ENCODE data around the gene EHD4.

- TF ChIP-seq, protein P1, sequence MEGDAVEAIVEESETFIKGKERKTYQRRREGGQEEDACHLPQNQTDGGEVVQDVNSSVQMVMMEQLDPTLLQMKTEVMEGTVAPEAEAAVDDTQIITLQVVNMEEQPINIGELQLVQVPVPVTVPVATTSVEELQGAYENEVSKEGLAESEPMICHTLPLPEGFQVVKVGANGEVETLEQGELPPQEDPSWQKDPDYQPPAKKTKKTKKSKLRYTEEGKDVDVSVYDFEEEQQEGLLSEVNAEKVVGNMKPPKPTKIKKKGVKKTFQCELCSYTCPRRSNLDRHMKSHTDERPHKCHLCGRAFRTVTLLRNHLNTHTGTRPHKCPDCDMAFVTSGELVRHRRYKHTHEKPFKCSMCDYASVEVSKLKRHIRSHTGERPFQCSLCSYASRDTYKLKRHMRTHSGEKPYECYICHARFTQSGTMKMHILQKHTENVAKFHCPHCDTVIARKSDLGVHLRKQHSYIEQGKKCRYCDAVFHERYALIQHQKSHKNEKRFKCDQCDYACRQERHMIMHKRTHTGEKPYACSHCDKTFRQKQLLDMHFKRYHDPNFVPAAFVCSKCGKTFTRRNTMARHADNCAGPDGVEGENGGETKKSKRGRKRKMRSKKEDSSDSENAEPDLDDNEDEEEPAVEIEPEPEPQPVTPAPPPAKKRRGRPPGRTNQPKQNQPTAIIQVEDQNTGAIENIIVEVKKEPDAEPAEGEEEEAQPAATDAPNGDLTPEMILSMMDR (conservative IDR thresholded peaks at IDR 0.05; ENCODE audit: low read length) = 0 out of 2 replicates have a peak, but pooled peaks have one; percentile 11
- TF ChIP-seq EZH2phosphoT487 (IDR thresholded peaks at IDR 0.05; ENCODE audit: borderline replicate concordance) = no peak
These were observed 77.4 kb downstream of the EHD4 start for GRCh38 chr15:41894791-41895463.

Data from Loucy (cell line).